ENCODE measurements around the gene GDAP2. TPM values are rescaled to one million over a fixed set of nuclear protein-coding genes. Genes with fewer than 3 reads are reported as not detected.

GDAP2 gene
- total and polyA plus RNA-seq, 2 of the 4 experiments (the other 2 are of a cell fraction), result 5.4 to 27.1 TPM

DNA sequence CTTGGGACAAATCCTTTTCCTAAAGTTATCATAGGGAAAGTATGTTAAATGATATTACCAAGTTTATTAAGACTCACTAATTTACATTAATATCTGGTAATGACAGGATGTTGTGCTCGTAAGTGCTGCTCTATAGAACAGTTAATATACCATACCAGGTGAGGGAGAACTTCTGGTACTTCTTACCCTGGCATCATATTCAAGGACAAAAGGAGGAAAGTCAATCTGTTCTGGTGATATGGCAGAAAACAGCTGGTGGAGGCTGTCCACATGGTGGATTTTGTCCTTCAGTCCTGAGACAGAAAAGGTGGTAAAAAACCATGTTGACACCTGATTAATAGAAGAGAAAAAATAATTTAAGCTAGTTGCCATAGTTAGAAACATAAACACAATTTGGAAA is 51.6 kb downstream of the GDAP2 start:
- peaks cover 23% of the 10 kb centered on the region for H3K36me3 ChIP-seq (ENCODE audit: control insufficient read depth, insufficient read depth, low read length)
- no CpG with 5 or more reads among the region's 1 CpG for WGBS, 2 experiments (ENCODE audit: extremely low coverage in 2 of 2, insufficient read length in 1 of 2)
- no peak overlapping the region for H2BK5ac ChIP-seq (ENCODE audit: low read depth, low read length, poor library complexity, severe bottlenecking)
- H3K18ac ChIP-seq (ENCODE audit: low read depth, low read length), result no peak overlapping the region
- no peaks in the 10 kb centered on the region for H3K27me3 ChIP-seq (ENCODE audit: control insufficient read depth, insufficient read depth, low read length)
- H4K5ac ChIP-seq (ENCODE audit: low read depth, low read length), result no peak overlapping the region
- no peaks in the 10 kb centered on the region for H4K20me1 ChIP-seq (ENCODE audit: insufficient read depth, low read length)
- no peak overlapping the region for H2BK120ac ChIP-seq (ENCODE audit: low read depth, low read length)
- H3K9ac ChIP-seq (ENCODE audit: low read depth, low read length), result no peak overlapping the region
- H3K4me1 ChIP-seq (ENCODE audit: control insufficient read depth, insufficient read depth, low read length), result 0 out of 2 replicates have a peak, but pooled peaks cover 2% of the 10 kb centered on the region
- intact Hi-C loops (cut with micrococcal nuclease) (no loop called here), dilution Hi-C loops (cut with HindIII; ENCODE audit: low sequenced_read_pairs, unreplicated experiment) (no loop called here), in situ Hi-C loops (cut with MboI; ENCODE audit: low sequenced_read_pairs) (loop anchor here (25.0 kb wide), 1 partner anchor 116 kb away; no protein-coding TSS in a partner anchor)
- no peak overlapping the region for H3K4ac ChIP-seq (ENCODE audit: low read depth, low read length)
- 0 out of 2 replicates have a peak overlapping the region, but pooled peaks have one; percentile 26 for H2BK20ac ChIP-seq (ENCODE audit: low read depth, low read length)
- H3K23ac ChIP-seq (ENCODE audit: low read depth, low read length), result no peak overlapping the region
- CTCF ChIA-PET, result no interaction called here
- no peak overlapping the region for H2AFZ ChIP-seq (replicated peaks; ENCODE audit: low read length, poor library complexity)
- H4K91ac ChIP-seq (ENCODE audit: insufficient read depth, low read depth, low read length), result no peak overlapping the region
- H2BK15ac ChIP-seq (ENCODE audit: low read depth, low read length), result no peak overlapping the region
- H3K79me1 ChIP-seq (ENCODE audit: low read depth in 1 of 2, low read length in 2 of 2), result peaks cover 0 to 3% of the 10 kb centered on the region in 2 experiments; a peak in 1 of 4 replicates
- BruUV-seq (replicated peaks), result no TSS peak
- 0 out of 2 replicates have a peak, but pooled peaks cover 3% of the 10 kb centered on the region for H3K9me1 ChIP-seq (ENCODE audit: insufficient read depth, low read length)
- H3K4me3 ChIP-seq (ENCODE audit: insufficient read depth, low read depth, low read length), result no peak overlapping the region
- no peak overlapping the region for H3K27ac ChIP-seq (ENCODE audit: insufficient read depth, low read length)
- no peak for ATAC-seq (ENCODE audit: low read depth)
- DNase-seq, result no peak
- no peak overlapping the region for H3K4me2 ChIP-seq (ENCODE audit: low read depth, low read length)
- no peak overlapping the region for H2AK9ac ChIP-seq (replicated peaks; ENCODE audit: low read depth, low read length, poor library complexity)
- TF ChIP-seq NFE2L2 (IDR thresholded peaks at IDR 0.05; ENCODE audit: low read depth, low read length) (no peak), BHLHE40 (IDR thresholded peaks at IDR 0.05; ENCODE audit: low read depth, low read length) (no peak), MAFK (IDR thresholded peaks at IDR 0.05; ENCODE audit: low read depth, low read length) (no peak), RFX5 (IDR thresholded peaks at IDR 0.05; ENCODE audit: low read depth, low read length) (no peak), ELK1 (IDR thresholded peaks at IDR 0.05; ENCODE audit: borderline replicate concordance, low read depth, low read length) (no peak), MAZ (IDR thresholded peaks at IDR 0.05; ENCODE audit: borderline replicate concordance, low read depth, low read length) (no peak), POLR2A (IDR thresholded peaks at IDR 0.05; ENCODE audit: low read depth, low read length) (no peak), CEBPB (IDR thresholded peaks at IDR 0.05; ENCODE audit: low read depth, low read length) (no peak), CHD1 (IDR thresholded peaks at IDR 0.05; ENCODE audit: low read depth, low read length) (no peak), FOS (IDR thresholded peaks at IDR 0.05; ENCODE audit: low read depth, low read length) (no peak), SMC3 (IDR thresholded peaks at IDR 0.05; ENCODE audit: low read depth, low read length) (no peak), MXI1 (IDR thresholded peaks at IDR 0.05; ENCODE audit: borderline replicate concordance, low read depth, low read length) (no peak)
- TF ChIP-seq, protein P1, sequence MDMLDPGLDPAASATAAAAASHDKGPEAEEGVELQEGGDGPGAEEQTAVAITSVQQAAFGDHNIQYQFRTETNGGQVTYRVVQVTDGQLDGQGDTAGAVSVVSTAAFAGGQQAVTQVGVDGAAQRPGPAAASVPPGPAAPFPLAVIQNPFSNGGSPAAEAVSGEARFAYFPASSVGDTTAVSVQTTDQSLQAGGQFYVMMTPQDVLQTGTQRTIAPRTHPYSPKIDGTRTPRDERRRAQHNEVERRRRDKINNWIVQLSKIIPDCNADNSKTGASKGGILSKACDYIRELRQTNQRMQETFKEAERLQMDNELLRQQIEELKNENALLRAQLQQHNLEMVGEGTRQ (IDR thresholded peaks at IDR 0.05; ENCODE audit: low read depth, low read length), result no peak
- TF ChIP-seq, protein P2, sequence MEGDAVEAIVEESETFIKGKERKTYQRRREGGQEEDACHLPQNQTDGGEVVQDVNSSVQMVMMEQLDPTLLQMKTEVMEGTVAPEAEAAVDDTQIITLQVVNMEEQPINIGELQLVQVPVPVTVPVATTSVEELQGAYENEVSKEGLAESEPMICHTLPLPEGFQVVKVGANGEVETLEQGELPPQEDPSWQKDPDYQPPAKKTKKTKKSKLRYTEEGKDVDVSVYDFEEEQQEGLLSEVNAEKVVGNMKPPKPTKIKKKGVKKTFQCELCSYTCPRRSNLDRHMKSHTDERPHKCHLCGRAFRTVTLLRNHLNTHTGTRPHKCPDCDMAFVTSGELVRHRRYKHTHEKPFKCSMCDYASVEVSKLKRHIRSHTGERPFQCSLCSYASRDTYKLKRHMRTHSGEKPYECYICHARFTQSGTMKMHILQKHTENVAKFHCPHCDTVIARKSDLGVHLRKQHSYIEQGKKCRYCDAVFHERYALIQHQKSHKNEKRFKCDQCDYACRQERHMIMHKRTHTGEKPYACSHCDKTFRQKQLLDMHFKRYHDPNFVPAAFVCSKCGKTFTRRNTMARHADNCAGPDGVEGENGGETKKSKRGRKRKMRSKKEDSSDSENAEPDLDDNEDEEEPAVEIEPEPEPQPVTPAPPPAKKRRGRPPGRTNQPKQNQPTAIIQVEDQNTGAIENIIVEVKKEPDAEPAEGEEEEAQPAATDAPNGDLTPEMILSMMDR (conservative IDR thresholded peaks at IDR 0.05; ENCODE audit: low read depth, low read length), result no peak
- H4K8ac ChIP-seq (ENCODE audit: low read depth in 2 of 2, low read length in 2 of 2), result no peak overlapping the region
- H3K56ac ChIP-seq (ENCODE audit: extremely low read depth, insufficient read depth, low read length), result no peak overlapping the region
- POLR2A ChIA-PET (ENCODE audit: unreplicated experiment), result no interaction called here
- H2AK5ac ChIP-seq (ENCODE audit: low read depth, low read length), result no peak overlapping the region
- no peak overlapping the region for H3K14ac ChIP-seq (replicated peaks; ENCODE audit: low read depth, low read length)
- H3K9me3 ChIP-seq (ENCODE audit: control insufficient read depth, insufficient read depth, low read length), result peaks cover 8% of the 10 kb centered on the region; the same call in 1 of the 2 replicates
